NT2/D1 (cell line): ENCODE results near the gene ARHGEF4.

ENCODE experiments used
- SUZ12 ChIP-seq: IDR thresholded peaks from 2 replicates; pipeline ENCODE4 v1.6.1; 2011; ENCODE audit not compliant: insufficient read length, insufficient read depth; ENCODE audit errors: extremely low read depth
- YY1 ChIP-seq: IDR thresholded peaks from 2 replicates; pipeline ENCODE4 v1.6.1; 2011; ENCODE audit not compliant: insufficient read length, insufficient read depth
- ZNF274 ChIP-seq: IDR thresholded peaks from 2 replicates; pipeline ENCODE4 v1.6.1; 2011; ENCODE audit warnings: mild to moderate bottlenecking, low read depth, low read length

- no peak for TF ChIP-seq SUZ12
- TF ChIP-seq ZNF274: no peak
- no peak for TF ChIP-seq YY1
These were observed 206.7 kb downstream of the ARHGEF4 start for GRCh38 chr2:131043199-131044074.
